ENCODE results near the gene DOLPP1. TPM values are rescaled to one million over a fixed set of nuclear protein-coding genes. Genes with fewer than 3 reads are reported as not detected.
A peak's percentile ranks its signal among the peaks of the same experiment; 100 is the strongest.

Gene DOLPP1
- total and polyA plus RNA-seq, 2 of the 13 experiments (the other 11 are each of a cell fraction or from before 2014, with no cell fraction given), result 21.0 to 34.1 TPM

DNA sequence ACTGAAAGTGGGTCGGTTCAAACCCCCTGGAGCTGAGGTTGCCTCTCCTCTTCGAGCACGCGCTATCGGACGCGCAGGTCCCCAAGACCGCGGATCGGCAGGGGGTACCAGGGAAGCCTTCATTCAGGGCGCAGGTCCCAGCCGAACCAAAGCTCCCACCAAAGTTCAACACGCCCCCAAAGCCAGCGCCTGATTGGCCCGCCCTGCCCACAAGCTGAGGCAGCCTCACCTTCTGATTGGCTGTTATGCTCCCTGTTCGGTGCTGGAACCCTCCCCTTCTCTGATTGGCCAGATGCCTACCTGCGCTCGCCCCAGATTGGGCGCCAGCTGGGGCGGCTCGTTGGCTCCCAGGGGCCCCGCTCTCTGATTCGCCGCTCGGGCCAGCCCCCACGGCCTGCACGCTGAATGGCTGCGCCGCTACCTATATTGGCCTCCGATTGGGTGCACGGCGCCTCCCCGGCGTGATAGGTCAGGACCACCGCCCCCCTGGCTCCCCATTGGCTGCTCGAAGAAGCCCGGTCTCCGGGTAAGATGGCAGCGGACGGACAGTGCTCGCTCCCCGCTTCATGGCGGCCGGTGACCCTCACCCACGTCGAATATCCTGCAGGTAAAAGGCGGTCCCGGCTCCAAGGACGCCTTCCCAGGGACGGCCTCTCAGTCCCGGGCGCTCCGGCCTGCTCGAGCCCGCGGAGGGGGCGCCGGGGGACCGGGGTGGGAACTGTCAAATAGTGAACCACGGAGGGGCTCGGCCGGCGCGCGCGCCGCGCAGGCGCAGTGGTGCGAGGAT lies at the start of gene DOLPP1 (continued):
- TF ChIP-seq, protein P1, sequence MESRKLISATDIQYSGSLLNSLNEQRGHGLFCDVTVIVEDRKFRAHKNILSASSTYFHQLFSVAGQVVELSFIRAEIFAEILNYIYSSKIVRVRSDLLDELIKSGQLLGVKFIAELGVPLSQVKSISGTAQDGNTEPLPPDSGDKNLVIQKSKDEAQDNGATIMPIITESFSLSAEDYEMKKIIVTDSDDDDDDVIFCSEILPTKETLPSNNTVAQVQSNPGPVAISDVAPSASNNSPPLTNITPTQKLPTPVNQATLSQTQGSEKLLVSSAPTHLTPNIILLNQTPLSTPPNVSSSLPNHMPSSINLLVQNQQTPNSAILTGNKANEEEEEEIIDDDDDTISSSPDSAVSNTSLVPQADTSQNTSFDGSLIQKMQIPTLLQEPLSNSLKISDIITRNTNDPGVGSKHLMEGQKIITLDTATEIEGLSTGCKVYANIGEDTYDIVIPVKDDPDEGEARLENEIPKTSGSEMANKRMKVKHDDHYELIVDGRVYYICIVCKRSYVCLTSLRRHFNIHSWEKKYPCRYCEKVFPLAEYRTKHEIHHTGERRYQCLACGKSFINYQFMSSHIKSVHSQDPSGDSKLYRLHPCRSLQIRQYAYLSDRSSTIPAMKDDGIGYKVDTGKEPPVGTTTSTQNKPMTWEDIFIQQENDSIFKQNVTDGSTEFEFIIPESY (CRISPR knock-in tag; IDR thresholded peaks at IDR 0.05), result no peak
- no peak for TF ChIP-seq ZNF564 (CRISPR knock-in tag; IDR thresholded peaks at IDR 0.05)
- no peak; the same call in 1 of the 2 replicates for TF ChIP-seq NRL (CRISPR knock-in tag; IDR thresholded peaks at IDR 0.05; ENCODE audit: borderline replicate concordance)
- TF ChIP-seq ATRX (CRISPR knock-in tag; IDR thresholded peaks at IDR 0.05; ENCODE audit: borderline replicate concordance), result no peak
- no peak for TF ChIP-seq SRF (IDR thresholded peaks at IDR 0.05; ENCODE audit: low read depth, low read length)
- no peak for TF ChIP-seq SOX5 (CRISPR knock-in tag; IDR thresholded peaks at IDR 0.05; ENCODE audit: borderline replicate concordance)
- TF ChIP-seq, protein P2, sequence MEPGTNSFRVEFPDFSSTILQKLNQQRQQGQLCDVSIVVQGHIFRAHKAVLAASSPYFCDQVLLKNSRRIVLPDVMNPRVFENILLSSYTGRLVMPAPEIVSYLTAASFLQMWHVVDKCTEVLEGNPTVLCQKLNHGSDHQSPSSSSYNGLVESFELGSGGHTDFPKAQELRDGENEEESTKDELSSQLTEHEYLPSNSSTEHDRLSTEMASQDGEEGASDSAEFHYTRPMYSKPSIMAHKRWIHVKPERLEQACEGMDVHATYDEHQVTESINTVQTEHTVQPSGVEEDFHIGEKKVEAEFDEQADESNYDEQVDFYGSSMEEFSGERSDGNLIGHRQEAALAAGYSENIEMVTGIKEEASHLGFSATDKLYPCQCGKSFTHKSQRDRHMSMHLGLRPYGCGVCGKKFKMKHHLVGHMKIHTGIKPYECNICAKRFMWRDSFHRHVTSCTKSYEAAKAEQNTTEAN (CRISPR knock-in tag; conservative IDR thresholded peaks at IDR 0.05), result no peak
- TF ChIP-seq ZNF777 (CRISPR knock-in tag; IDR thresholded peaks at IDR 0.05), result peak; percentile 75
- no peak for TF ChIP-seq MTF2 (CRISPR knock-in tag; IDR thresholded peaks at IDR 0.05; ENCODE audit: borderline replicate concordance)
- TF ChIP-seq ZNF510 (CRISPR knock-in tag; IDR thresholded peaks at IDR 0.05; ENCODE audit: low read depth), result peak; percentile 79; the same call in 1 of the 2 replicates
- TF ChIP-seq ZNF160 (CRISPR knock-in tag; IDR thresholded peaks at IDR 0.05), result no peak
- TF ChIP-seq ZSCAN30 (CRISPR knock-in tag; IDR thresholded peaks at IDR 0.05), result no peak
- TF ChIP-seq, protein P3, sequence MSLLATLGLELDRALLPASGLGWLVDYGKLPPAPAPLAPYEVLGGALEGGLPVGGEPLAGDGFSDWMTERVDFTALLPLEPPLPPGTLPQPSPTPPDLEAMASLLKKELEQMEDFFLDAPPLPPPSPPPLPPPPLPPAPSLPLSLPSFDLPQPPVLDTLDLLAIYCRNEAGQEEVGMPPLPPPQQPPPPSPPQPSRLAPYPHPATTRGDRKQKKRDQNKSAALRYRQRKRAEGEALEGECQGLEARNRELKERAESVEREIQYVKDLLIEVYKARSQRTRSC (CRISPR knock-in tag; IDR thresholded peaks at IDR 0.05; ENCODE audit: low read depth), result no peak
- TF ChIP-seq, protein P4, sequence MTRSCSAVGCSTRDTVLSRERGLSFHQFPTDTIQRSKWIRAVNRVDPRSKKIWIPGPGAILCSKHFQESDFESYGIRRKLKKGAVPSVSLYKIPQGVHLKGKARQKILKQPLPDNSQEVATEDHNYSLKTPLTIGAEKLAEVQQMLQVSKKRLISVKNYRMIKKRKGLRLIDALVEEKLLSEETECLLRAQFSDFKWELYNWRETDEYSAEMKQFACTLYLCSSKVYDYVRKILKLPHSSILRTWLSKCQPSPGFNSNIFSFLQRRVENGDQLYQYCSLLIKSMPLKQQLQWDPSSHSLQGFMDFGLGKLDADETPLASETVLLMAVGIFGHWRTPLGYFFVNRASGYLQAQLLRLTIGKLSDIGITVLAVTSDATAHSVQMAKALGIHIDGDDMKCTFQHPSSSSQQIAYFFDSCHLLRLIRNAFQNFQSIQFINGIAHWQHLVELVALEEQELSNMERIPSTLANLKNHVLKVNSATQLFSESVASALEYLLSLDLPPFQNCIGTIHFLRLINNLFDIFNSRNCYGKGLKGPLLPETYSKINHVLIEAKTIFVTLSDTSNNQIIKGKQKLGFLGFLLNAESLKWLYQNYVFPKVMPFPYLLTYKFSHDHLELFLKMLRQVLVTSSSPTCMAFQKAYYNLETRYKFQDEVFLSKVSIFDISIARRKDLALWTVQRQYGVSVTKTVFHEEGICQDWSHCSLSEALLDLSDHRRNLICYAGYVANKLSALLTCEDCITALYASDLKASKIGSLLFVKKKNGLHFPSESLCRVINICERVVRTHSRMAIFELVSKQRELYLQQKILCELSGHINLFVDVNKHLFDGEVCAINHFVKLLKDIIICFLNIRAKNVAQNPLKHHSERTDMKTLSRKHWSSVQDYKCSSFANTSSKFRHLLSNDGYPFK (CRISPR knock-in tag; IDR thresholded peaks at IDR 0.05; ENCODE audit: borderline replicate concordance), result peak; percentile 94
- TF ChIP-seq HHEX (CRISPR knock-in tag; IDR thresholded peaks at IDR 0.05), result no peak
- TF ChIP-seq SKI (IDR thresholded peaks at IDR 0.05; ENCODE audit: partially characterized antibody), result no peak
- no peak for TF ChIP-seq ZNF878 (CRISPR knock-in tag; IDR thresholded peaks at IDR 0.05)
- TF ChIP-seq ZNF772 (CRISPR knock-in tag; IDR thresholded peaks at IDR 0.05), result no peak
- no peak for TF ChIP-seq GPN1 (CRISPR knock-in tag; IDR thresholded peaks at IDR 0.05; ENCODE audit: borderline replicate concordance)
- TF ChIP-seq MBNL3 (CRISPR knock-in tag; conservative IDR thresholded peaks at IDR 0.05), result no peak

Measured in HepG2 (cell line).